Measurements from ENCODE around the gene TLE5.
"Not testable (repeated sequence)": the region's sequence is repeated elsewhere in the genome, so short reads cannot be mapped to it uniquely, and the experiment has no call there.

The TLE5 gene

DNA sequence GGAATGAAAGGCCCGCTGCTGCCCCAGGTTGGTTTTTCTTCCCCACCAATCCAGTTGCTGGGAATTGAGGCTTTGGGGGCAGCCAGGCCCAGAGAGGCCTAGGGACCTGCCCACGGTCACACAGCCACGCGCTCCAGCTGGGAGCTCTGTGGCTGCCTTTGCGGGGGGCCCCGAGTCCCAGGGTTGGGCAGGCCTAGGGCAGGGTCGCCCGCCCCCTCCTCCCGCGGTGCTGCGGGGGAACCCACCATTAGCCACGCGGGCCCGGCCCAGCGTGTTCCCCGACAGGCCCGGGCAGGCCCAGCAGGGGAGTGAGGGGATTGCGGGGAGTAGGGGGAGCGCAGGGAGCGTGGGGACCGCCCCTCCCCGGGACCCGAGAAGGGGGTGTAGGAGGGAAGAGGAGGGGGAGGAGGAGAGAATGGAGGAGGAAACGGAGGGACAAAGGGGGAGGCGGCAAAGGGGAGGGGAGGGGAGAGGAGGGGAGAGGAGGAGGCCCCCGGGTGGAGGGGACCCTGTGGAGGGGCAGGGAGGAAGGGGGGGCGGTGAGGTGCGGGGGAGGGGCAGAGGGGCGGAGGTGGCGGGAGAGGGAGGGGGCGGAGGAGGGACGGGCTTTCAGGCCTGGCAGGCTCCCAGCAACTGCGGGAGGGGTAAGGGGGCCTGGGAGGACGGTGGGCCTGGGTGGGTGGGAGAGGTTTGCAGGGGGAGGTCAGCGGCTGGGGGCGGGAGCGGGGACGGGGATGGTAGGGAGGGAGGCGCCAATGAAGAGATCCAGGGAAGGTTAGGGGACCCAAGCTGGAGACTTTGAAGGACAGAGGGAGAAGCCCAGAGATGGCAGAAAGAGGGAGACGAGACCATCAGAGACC, 20.3 kb downstream of the TLE5 start:
- ChIA-PET CTCF (no interaction called here), POLR2A (ENCODE audit: low non-redundant PET) (no interaction called here)
- H3K27ac ChIP-seq: peak overlapping the region; percentile 34
- TF ChIP-seq, protein P1, sequence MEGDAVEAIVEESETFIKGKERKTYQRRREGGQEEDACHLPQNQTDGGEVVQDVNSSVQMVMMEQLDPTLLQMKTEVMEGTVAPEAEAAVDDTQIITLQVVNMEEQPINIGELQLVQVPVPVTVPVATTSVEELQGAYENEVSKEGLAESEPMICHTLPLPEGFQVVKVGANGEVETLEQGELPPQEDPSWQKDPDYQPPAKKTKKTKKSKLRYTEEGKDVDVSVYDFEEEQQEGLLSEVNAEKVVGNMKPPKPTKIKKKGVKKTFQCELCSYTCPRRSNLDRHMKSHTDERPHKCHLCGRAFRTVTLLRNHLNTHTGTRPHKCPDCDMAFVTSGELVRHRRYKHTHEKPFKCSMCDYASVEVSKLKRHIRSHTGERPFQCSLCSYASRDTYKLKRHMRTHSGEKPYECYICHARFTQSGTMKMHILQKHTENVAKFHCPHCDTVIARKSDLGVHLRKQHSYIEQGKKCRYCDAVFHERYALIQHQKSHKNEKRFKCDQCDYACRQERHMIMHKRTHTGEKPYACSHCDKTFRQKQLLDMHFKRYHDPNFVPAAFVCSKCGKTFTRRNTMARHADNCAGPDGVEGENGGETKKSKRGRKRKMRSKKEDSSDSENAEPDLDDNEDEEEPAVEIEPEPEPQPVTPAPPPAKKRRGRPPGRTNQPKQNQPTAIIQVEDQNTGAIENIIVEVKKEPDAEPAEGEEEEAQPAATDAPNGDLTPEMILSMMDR (conservative IDR thresholded peaks at IDR 0.05; ENCODE audit: low read depth): no peak
- no peak for DNase-seq (ENCODE audit: low spot score)

DNA sequence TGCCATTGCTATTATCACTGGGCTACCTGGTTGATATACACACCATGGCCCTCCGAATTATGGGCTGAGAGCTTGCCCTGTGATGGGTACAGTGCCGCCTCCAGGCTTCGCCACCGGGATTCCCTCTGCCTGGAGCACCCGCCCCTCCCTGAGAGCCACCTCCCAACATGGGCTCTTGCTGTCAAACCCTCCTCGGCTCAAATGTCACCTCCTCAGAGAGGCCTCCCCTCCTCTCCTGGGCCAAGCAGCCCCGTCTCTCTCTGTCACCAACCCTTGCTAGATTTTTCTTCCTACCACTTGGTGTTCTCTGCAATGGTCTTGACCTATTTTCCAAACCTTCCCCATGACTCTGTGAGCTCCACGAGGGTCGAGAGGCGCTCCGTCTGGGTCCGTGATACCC, 21.0 kb downstream of the TLE5 start:
- peak overlapping the region; percentile 34 for H3K27ac ChIP-seq
- ChIA-PET POLR2A (ENCODE audit: low non-redundant PET) (no interaction called here), CTCF (no interaction called here)
- DNase-seq (ENCODE audit: low spot score): no peak
- TF ChIP-seq, protein P1 (conservative IDR thresholded peaks at IDR 0.05; ENCODE audit: low read depth): no peak

DNA sequence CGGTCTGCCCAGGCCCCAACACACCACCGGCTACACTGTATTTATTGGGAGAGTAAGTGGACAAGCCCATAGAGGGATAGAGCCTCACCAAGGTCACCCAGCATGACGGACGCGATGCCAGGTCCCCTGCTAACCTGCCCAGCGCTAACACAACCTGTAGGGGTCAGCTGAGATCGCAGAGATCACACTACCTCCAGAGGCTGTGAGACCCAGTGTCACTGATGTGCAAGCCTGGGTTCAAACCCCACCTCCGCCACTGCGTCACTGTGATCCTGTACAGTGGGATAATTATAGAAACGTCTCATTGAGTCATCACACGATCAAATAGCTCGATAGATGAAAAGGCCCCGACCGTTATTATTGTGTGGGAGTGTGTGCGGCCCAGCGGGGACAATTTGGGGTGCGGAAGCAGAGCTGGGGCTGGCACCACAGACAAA, 22.6 kb downstream of the TLE5 start:
- ChIA-PET CTCF (no interaction called here), POLR2A (ENCODE audit: low non-redundant PET) (no interaction called here)
- no peak for DNase-seq (ENCODE audit: low spot score)
- TF ChIP-seq, protein P1 (conservative IDR thresholded peaks at IDR 0.05; ENCODE audit: low read depth): no peak
- H3K27ac ChIP-seq: peak overlapping the region; percentile 12

DNA sequence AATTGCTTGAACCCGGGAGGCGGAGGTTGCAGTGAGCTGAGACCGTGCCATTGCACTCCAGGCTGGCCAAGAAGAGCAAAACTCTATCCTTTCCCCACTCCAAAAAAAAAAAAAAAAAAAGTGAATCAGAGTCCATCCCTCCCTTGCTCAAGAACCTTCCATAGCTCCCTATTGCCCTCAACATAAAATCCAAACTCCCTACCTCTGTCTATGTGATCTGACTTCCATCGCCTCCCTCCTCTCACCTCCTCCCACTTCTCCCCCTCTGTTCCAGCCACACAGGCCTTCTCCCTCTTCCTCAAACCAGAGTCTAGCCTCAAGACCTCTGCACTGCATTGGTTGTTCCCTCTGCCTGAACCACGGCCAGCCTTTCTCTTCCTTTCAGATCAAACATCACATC, 23.2 kb downstream of the TLE5 start:
- POLR2A ChIA-PET (ENCODE audit: low non-redundant PET): no interaction called here

DNA sequence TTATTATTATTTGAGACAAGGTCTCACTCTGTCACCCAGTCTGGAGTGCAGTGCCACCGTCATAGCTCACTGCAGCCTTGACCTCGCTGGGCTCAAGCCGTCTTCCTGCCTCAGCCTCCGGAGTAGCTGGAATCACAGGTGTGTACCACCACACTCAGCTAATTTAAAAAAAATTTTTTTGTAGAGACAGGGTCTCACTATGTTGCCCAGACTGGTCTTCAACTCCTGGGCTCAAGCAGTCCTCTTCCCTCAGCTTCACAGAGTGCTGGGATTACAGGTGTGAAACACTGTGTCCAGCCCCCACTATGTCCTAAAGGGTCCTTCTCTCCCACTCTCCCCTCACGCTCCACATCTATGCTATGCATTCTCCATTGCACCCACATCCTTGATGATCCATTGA, 24.1 kb downstream of the TLE5 start:
- CTCF ChIA-PET: interaction anchor here (0.6 to 1.1 kb wide), 2 partner anchors 17 to 75 kb away, joined by 3 read pairs; no protein-coding TSS in a partner anchor
- peak overlapping the region; percentile 94 for H3K27ac ChIP-seq
- DNase-seq (ENCODE audit: low spot score): no peak
- TF ChIP-seq, protein P1 (conservative IDR thresholded peaks at IDR 0.05; ENCODE audit: low read depth): no peak
- POLR2A ChIA-PET (ENCODE audit: low non-redundant PET): no interaction called here

More for the DNA sequence above, 23.2 kb downstream of the TLE5 start:
- no peak for DNase-seq (ENCODE audit: low spot score)
- TF ChIP-seq, protein P1 (conservative IDR thresholded peaks at IDR 0.05; ENCODE audit: low read depth): no peak
- H3K27ac ChIP-seq: peak overlapping the region; percentile 12
- CTCF ChIA-PET: no interaction called here

DNA sequence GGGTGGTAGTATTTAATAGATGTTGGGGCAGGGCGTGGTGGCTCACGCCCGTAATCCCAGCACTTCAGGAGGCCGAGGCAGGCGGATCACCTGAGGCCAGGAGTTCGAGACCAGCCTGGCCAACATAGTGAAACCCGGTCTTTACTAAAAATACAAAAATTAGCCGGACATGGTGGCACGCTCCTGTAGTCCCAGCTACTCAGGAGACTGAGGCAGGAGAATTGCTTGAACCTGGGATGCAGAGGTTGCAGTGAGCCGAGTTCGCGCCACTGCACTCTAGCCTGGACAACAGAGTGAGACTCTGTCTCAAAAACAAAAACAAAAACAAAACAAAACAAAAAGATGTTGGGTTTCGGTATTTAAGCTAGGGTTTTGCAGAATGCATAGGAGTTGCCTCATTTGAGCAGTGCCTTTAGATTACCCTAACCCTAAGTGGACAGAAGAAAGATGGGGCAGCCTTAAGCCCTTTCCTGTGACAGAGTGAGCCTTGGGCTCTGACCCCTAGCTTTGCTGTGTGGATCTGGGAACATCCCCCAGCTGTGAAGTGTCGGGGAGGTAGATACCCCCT, 25.2 kb downstream of the TLE5 start:
- CTCF ChIA-PET: interaction anchor here (0.6 to 1.1 kb wide), 3 partner anchors 9 to 314 kb away, joined by 3 to 5 read pairs (median 5); no protein-coding TSS in a partner anchor
- POLR2A ChIA-PET (ENCODE audit: low non-redundant PET); DNase-seq (ENCODE audit: low spot score): not testable (repeated sequence)
- TF ChIP-seq, protein P1 (conservative IDR thresholded peaks at IDR 0.05; ENCODE audit: low read depth): 0 out of 2 replicates have a peak, but pooled peaks have one; percentile 1
- H3K27ac ChIP-seq: peak overlapping the region; percentile 94
